ENCODE data around the gene KCNG1.
"Not testable (repeated sequence)": the region's sequence is repeated elsewhere in the genome, so short reads cannot be mapped to it uniquely, and the experiment has no call there.

KCNG1 gene

GRCh38 chr20:50981714-50982048, 41.2 kb downstream of the KCNG1 start:
- H3K9me3 ChIP-seq (ENCODE audit: control insufficient read depth, low read length) = no peaks in the 10 kb centered on the region
- no peak overlapping the region for H3K4me3 ChIP-seq (ENCODE audit: extremely low read depth, insufficient read depth, low read length, poor library complexity, severe bottlenecking)
- H3K36me3 ChIP-seq (ENCODE audit: control insufficient read depth, insufficient read depth, low read length) = no peaks in the 10 kb centered on the region
- H3K4me1 ChIP-seq (ENCODE audit: control insufficient read depth, insufficient read depth, low read length, poor library complexity, severe bottlenecking) = no peaks in the 10 kb centered on the region
- 78% methylated on average over 1 of the region's 3 CpGs; no CpG with 5 or more reads in 1 of the 2 experiments for WGBS, 2 experiments (ENCODE audit: insufficient coverage in 2 of 2)
- H3K27ac ChIP-seq (ENCODE audit: low read depth, low read length, severe bottlenecking) = no peak overlapping the region

GRCh38 chr20:50980851-50981713, 41.8 kb downstream of the KCNG1 start:
- no peaks in the 10 kb centered on the region for H3K36me3 ChIP-seq (ENCODE audit: control insufficient read depth, insufficient read depth, low read length)
- H3K27ac ChIP-seq (ENCODE audit: low read depth, low read length, severe bottlenecking) = no peak overlapping the region
- no peak overlapping the region for H3K4me3 ChIP-seq (ENCODE audit: extremely low read depth, insufficient read depth, low read length, poor library complexity, severe bottlenecking)
- H3K4me1 ChIP-seq (ENCODE audit: control insufficient read depth, insufficient read depth, low read length, poor library complexity, severe bottlenecking) = no peaks in the 10 kb centered on the region
- H3K9me3 ChIP-seq (ENCODE audit: control insufficient read depth, low read length) = no peaks in the 10 kb centered on the region
- 75 to 79% methylated on average over 23 to 24 of the region's 26 CpGs for WGBS, 2 experiments (ENCODE audit: insufficient coverage in 2 of 2)

GRCh38 chr20:50980071-50980681, 42.7 kb downstream of the KCNG1 start:
- WGBS, 2 experiments (ENCODE audit: insufficient coverage in 2 of 2) = 87 to 89% methylated on average over 4 to 8 of the region's 8 CpGs
- no peaks in the 10 kb centered on the region for H3K4me1 ChIP-seq (ENCODE audit: control insufficient read depth, insufficient read depth, low read length, poor library complexity, severe bottlenecking)
- peaks cover 2% of the 10 kb centered on the region for H3K9me3 ChIP-seq (ENCODE audit: control insufficient read depth, low read length)
- no peaks in the 10 kb centered on the region for H3K36me3 ChIP-seq (ENCODE audit: control insufficient read depth, insufficient read depth, low read length)
- no peak overlapping the region for H3K4me3 ChIP-seq (ENCODE audit: extremely low read depth, insufficient read depth, low read length, poor library complexity, severe bottlenecking)
- peak overlapping the region; percentile 50 for H3K27ac ChIP-seq (ENCODE audit: low read depth, low read length, severe bottlenecking)

- 84 to 98% methylated on average over 3 of the region's 4 CpGs for WGBS, 2 experiments (ENCODE audit: insufficient coverage in 2 of 2)
- not testable (repeated sequence) for H3K36me3 ChIP-seq (ENCODE audit: control insufficient read depth, insufficient read depth, low read length); H3K4me3 ChIP-seq (ENCODE audit: extremely low read depth, insufficient read depth, low read length, poor library complexity, severe bottlenecking); H3K9me3 ChIP-seq (ENCODE audit: control insufficient read depth, low read length); H3K27ac ChIP-seq (ENCODE audit: low read depth, low read length, severe bottlenecking); H3K4me1 ChIP-seq (ENCODE audit: control insufficient read depth, insufficient read depth, low read length, poor library complexity, severe bottlenecking)
Measured at GRCh38 chr20:50978533-50978932, 44.4 kb downstream of the KCNG1 start.

- WGBS, 2 experiments (ENCODE audit: insufficient coverage in 2 of 2) = 85 to 87% methylated on average over 19 of the region's 20 CpGs
- H3K9me3 ChIP-seq (ENCODE audit: control insufficient read depth, low read length) = peaks cover 7% of the 10 kb centered on the region
- H3K36me3 ChIP-seq (ENCODE audit: control insufficient read depth, insufficient read depth, low read length) = no peaks in the 10 kb centered on the region
- no peaks in the 10 kb centered on the region for H3K4me1 ChIP-seq (ENCODE audit: control insufficient read depth, insufficient read depth, low read length, poor library complexity, severe bottlenecking)
- no peak overlapping the region for H3K27ac ChIP-seq (ENCODE audit: low read depth, low read length, severe bottlenecking)
- H3K4me3 ChIP-seq (ENCODE audit: extremely low read depth, insufficient read depth, low read length, poor library complexity, severe bottlenecking) = no peak overlapping the region
Measured at GRCh38 chr20:50977066-50978021, 45.6 kb downstream of the KCNG1 start.

GRCh38 chr20:50975701-50976330, 47.1 kb downstream of the KCNG1 start:
- Histone ChIP-seq H3K4me3 (ENCODE audit: extremely low read depth, insufficient read depth, low read length, poor library complexity, severe bottlenecking) (no peak overlapping the region), H3K4me1 (ENCODE audit: control insufficient read depth, insufficient read depth, low read length, poor library complexity, severe bottlenecking) (no peaks in the 10 kb centered on the region), H3K9me3 (ENCODE audit: control insufficient read depth, low read length) (peaks cover 7% of the 10 kb centered on the region), H3K36me3 (ENCODE audit: control insufficient read depth, insufficient read depth, low read length) (no peaks in the 10 kb centered on the region), H3K27ac (ENCODE audit: low read depth, low read length, severe bottlenecking) (no peak overlapping the region)
- 94 to 96% methylated on average over 9 to 10 of the region's 10 CpGs for WGBS, 2 experiments (ENCODE audit: insufficient coverage in 2 of 2)

GRCh38 chr20:50969912-50970311, 53.0 kb downstream of the KCNG1 start:
- no peaks in the 10 kb centered on the region for H3K36me3 ChIP-seq (ENCODE audit: control insufficient read depth, insufficient read depth, low read length)
- peaks cover 2% of the 10 kb centered on the region for H3K9me3 ChIP-seq (ENCODE audit: control insufficient read depth, low read length)
- 92 to 93% methylated on average over 4 of the region's 8 CpGs for WGBS, 2 experiments (ENCODE audit: insufficient coverage in 2 of 2)
- H3K4me3 ChIP-seq (ENCODE audit: extremely low read depth, insufficient read depth, low read length, poor library complexity, severe bottlenecking) = no peak overlapping the region
- H3K4me1 ChIP-seq (ENCODE audit: control insufficient read depth, insufficient read depth, low read length, poor library complexity, severe bottlenecking) = no peaks in the 10 kb centered on the region
- no peak overlapping the region for H3K27ac ChIP-seq (ENCODE audit: low read depth, low read length, severe bottlenecking)

- Histone ChIP-seq H3K9me3 (ENCODE audit: control insufficient read depth, low read length) (no peaks in the 10 kb centered on the region), H3K36me3 (ENCODE audit: control insufficient read depth, insufficient read depth, low read length) (no peaks in the 10 kb centered on the region), H3K4me3 (ENCODE audit: extremely low read depth, insufficient read depth, low read length, poor library complexity, severe bottlenecking) (no peak overlapping the region), H3K4me1 (ENCODE audit: control insufficient read depth, insufficient read depth, low read length, poor library complexity, severe bottlenecking) (no peaks in the 10 kb centered on the region), H3K27ac (ENCODE audit: low read depth, low read length, severe bottlenecking) (no peak overlapping the region)
- 82 to 84% methylated on average over 3 to 5 of the region's 5 CpGs for whole genome bisulfite sequencing, 2 experiments (ENCODE audit: insufficient coverage in 2 of 2)
Measured at GRCh38 chr20:50969435-50969834, 53.5 kb downstream of the KCNG1 start.

GRCh38 chr20:50968289-50968688, 54.6 kb downstream of the KCNG1 start:
- H3K36me3 ChIP-seq (ENCODE audit: control insufficient read depth, insufficient read depth, low read length) = no peaks in the 10 kb centered on the region
- no peak overlapping the region for H3K4me3 ChIP-seq (ENCODE audit: extremely low read depth, insufficient read depth, low read length, poor library complexity, severe bottlenecking)
- no peaks in the 10 kb centered on the region for H3K9me3 ChIP-seq (ENCODE audit: control insufficient read depth, low read length)
- H3K27ac ChIP-seq (ENCODE audit: low read depth, low read length, severe bottlenecking) = no peak overlapping the region
- no peaks in the 10 kb centered on the region for H3K4me1 ChIP-seq (ENCODE audit: control insufficient read depth, insufficient read depth, low read length, poor library complexity, severe bottlenecking)
- 91 to 93% methylated on average over 7 to 9 of the region's 9 CpGs for WGBS, 2 experiments (ENCODE audit: insufficient coverage in 2 of 2)

- 65 to 67% methylated on average over 6 to 7 of the region's 7 CpGs for WGBS, 2 experiments (ENCODE audit: insufficient coverage in 2 of 2)
- Histone ChIP-seq H3K36me3 (ENCODE audit: control insufficient read depth, insufficient read depth, low read length) (no peaks in the 10 kb centered on the region), H3K27ac (ENCODE audit: low read depth, low read length, severe bottlenecking) (no peak overlapping the region), H3K4me1 (ENCODE audit: control insufficient read depth, insufficient read depth, low read length, poor library complexity, severe bottlenecking) (no peaks in the 10 kb centered on the region), H3K9me3 (ENCODE audit: control insufficient read depth, low read length) (no peaks in the 10 kb centered on the region), H3K4me3 (ENCODE audit: extremely low read depth, insufficient read depth, low read length, poor library complexity, severe bottlenecking) (no peak overlapping the region)
Measured at GRCh38 chr20:50967586-50967985, 55.3 kb downstream of the KCNG1 start.

Data from mesodermal cell (in vitro differentiated cells).